H9 (cell line): ENCODE data around the gene S100A6. TPM values are rescaled to one million over a fixed set of nuclear protein-coding genes. Genes with fewer than 3 reads are reported as not detected.

Experiments
- DNase-seq: peaks from one replicate; pipeline ENCODE4 v3.0.0-alpha.2; 2017
- H2AFZ ChIP-seq: one replicate; pipeline ENCODE4 v1.6.1; 2013; ENCODE audit warnings: mild to moderate bottlenecking, low read length, control low read depth, moderate library complexity
- H2AK5ac ChIP-seq: 2 replicates; pipeline ENCODE4 v1.6.1; 2013; ENCODE audit warnings: low read length, control low read depth, mixed read lengths; ENCODE audit not compliant: insufficient read length
- H2BK120ac ChIP-seq: one replicate; pipeline ENCODE4 v1.6.1; 2013; ENCODE audit warnings: low read depth, mild to moderate bottlenecking, low read length, control low read depth, inconsistent platforms; ENCODE audit not compliant: poor library complexity, severe bottlenecking
- H2BK12ac ChIP-seq: 2 replicates; pipeline ENCODE4 v1.6.1; 2013; ENCODE audit warnings: low read length, control low read depth, mixed read lengths, low read depth; ENCODE audit not compliant: insufficient read length
- H2BK15ac ChIP-seq: 2 replicates; pipeline ENCODE4 v1.6.1; 2013; ENCODE audit warnings: low read depth, low read length, control low read depth
- H2BK20ac ChIP-seq: one replicate; pipeline ENCODE4 v1.6.1; 2013; ENCODE audit warnings: low read depth, mild to moderate bottlenecking, low read length, control low read depth, inconsistent platforms; ENCODE audit not compliant: poor library complexity, severe bottlenecking
- H2BK5ac ChIP-seq: 2 replicates; pipeline ENCODE4 v1.6.1; 2013; ENCODE audit warnings: low read length, control low read depth, mixed read lengths; ENCODE audit not compliant: insufficient read length
- H3K14ac ChIP-seq: 2 replicates; pipeline ENCODE4 v1.6.1; 2013; ENCODE audit warnings: low read length, control low read depth; ENCODE audit not compliant: insufficient read depth
- H3K18ac ChIP-seq: 2 replicates; pipeline ENCODE4 v1.6.1; 2013; ENCODE audit warnings: low read depth, mild to moderate bottlenecking, mixed read lengths, low read length, control low read depth; ENCODE audit not compliant: insufficient read length
- H3K23ac ChIP-seq: 2 replicates; pipeline ENCODE4 v1.6.1; 2013; ENCODE audit warnings: low read length, control low read depth, mixed read lengths, low read depth; ENCODE audit not compliant: insufficient read length
- H3K23me2 ChIP-seq: 2 replicates; pipeline ENCODE4 v1.6.1; 2013; ENCODE audit warnings: low read depth, mild to moderate bottlenecking, mixed read lengths, low read length, control low read depth; ENCODE audit not compliant: insufficient read length, poor library complexity, severe bottlenecking
- H3K27ac ChIP-seq: 2 replicates; pipeline ENCODE4 v1.5.1; 2013; ENCODE audit warnings: low read length, control low read depth, mixed read lengths, low read depth; ENCODE audit not compliant: insufficient read length
- H3K27me3 ChIP-seq: 2 replicates; pipeline ENCODE4 v1.6.1; 2013; ENCODE audit warnings: low read length, control low read depth, inconsistent platforms; ENCODE audit not compliant: insufficient read depth
- H3K4ac ChIP-seq: 2 replicates; pipeline ENCODE4 v1.6.1; 2013; ENCODE audit warnings: low read depth, mild to moderate bottlenecking, control low read depth, inconsistent platforms, low read length, moderate library complexity
- H3K4me1 ChIP-seq: 2 replicates; pipeline ENCODE4 v1.6.1; 2013; ENCODE audit warnings: low read length, control low read depth, inconsistent platforms; ENCODE audit not compliant: insufficient read depth
- H3K4me2 ChIP-seq: 2 replicates; pipeline ENCODE4 v1.6.1; 2013; ENCODE audit warnings: low read length, control low read depth, mixed read lengths; ENCODE audit not compliant: insufficient read length, insufficient read depth
- H3K56ac ChIP-seq: 2 replicates; pipeline ENCODE4 v1.6.1; 2013; ENCODE audit warnings: low read depth, mild to moderate bottlenecking, mixed read lengths, low read length, control low read depth; ENCODE audit not compliant: insufficient read length
- H3K79me1 ChIP-seq: 2 replicates; pipeline ENCODE4 v1.6.1; 2013; ENCODE audit warnings: low read depth, mild to moderate bottlenecking, moderate library complexity, low read length, control low read depth, inconsistent platforms; ENCODE audit not compliant: insufficient read depth, poor library complexity, severe bottlenecking
- H3K79me2 ChIP-seq: 2 replicates; pipeline ENCODE4 v1.6.1; 2013; ENCODE audit warnings: low read length, control low read depth, inconsistent platforms; ENCODE audit not compliant: insufficient read depth
- H3K9ac ChIP-seq: 2 replicates; pipeline ENCODE4 v1.6.1; 2013; ENCODE audit warnings: low read length, control low read depth, mixed read lengths; ENCODE audit not compliant: insufficient read length; ENCODE audit errors: extremely low read depth
- H3K9me3 ChIP-seq: one replicate; pipeline ENCODE4 v1.6.1; 2013; ENCODE audit warnings: low read depth, low read length, inconsistent platforms; ENCODE audit not compliant: control insufficient read depth
- H3T11ph ChIP-seq: one replicate; pipeline ENCODE4 v1.6.1; 2013; ENCODE audit warnings: mild to moderate bottlenecking, low read length, control low read depth, inconsistent platforms
- H4K20me1 ChIP-seq: one replicate; pipeline ENCODE4 v1.6.1; 2013; ENCODE audit not compliant: control insufficient read depth, insufficient read length, insufficient read depth
- H4K5ac ChIP-seq: 2 replicates; pipeline ENCODE4 v1.6.1; 2013; ENCODE audit warnings: low read depth, mild to moderate bottlenecking, mixed read lengths, low read length, control low read depth; ENCODE audit not compliant: insufficient read length
- H4K8ac ChIP-seq: replicated peaks from 2 replicates; pipeline ENCODE4 v1.6.1; 2013; ENCODE audit warnings: low read length, control low read depth, mixed read lengths, low read depth; ENCODE audit not compliant: insufficient read length
- H4K91ac ChIP-seq: 2 replicates; pipeline ENCODE4 v1.6.1; 2013; ENCODE audit warnings: low read depth, mild to moderate bottlenecking, moderate library complexity, mixed read lengths, low read length, control low read depth; ENCODE audit not compliant: insufficient read length
- H3K27ac Mint-ChIP-seq, 3 experiments: 2 replicates in 2 of 3; 3 replicates in 1 of 3; pipeline ENCODE4 v1.8.0; 2020 to 2021; ENCODE audit warnings: mixed read lengths in 3 of 3, mild to moderate bottlenecking in 1 of 3, moderate library complexity in 1 of 3
- H3K27me3 Mint-ChIP-seq: 2 replicates; pipeline ENCODE4 v1.8.0; 2021; ENCODE audit warnings: low read depth, mild to moderate bottlenecking, moderate library complexity, mixed read lengths
- H3K36me3 Mint-ChIP-seq, 3 experiments: 2 replicates in 2 of 3; 3 replicates in 1 of 3; pipeline ENCODE4 v1.8.0; 2020 to 2021; ENCODE audit warnings: low read depth in 3 of 3, mixed read lengths in 3 of 3; ENCODE audit not compliant: insufficient read depth in 1 of 3
- H3K4me1 Mint-ChIP-seq, 2 experiments: 2 replicates each; pipeline ENCODE4 v1.8.0; 2020; ENCODE audit warnings: mixed read lengths in 2 of 2
- H3K4me3 Mint-ChIP-seq, 2 experiments: 2 replicates in 1 of 2; 3 replicates in 1 of 2; pipeline ENCODE4 v1.8.0; 2020 to 2021; ENCODE audit warnings: mild to moderate bottlenecking in 2 of 2, mixed read lengths in 2 of 2, moderate library complexity in 1 of 2
- H3K9me3 Mint-ChIP-seq, 2 experiments: 2 replicates in 1 of 2; 3 replicates in 1 of 2; pipeline ENCODE4 v1.8.0; 2020; ENCODE audit warnings: mild to moderate bottlenecking in 2 of 2, mixed read lengths in 2 of 2, moderate library complexity in 1 of 2
- CTCF ChIP-seq: fragments of 200-600 bp; sonication (generic); conservative IDR thresholded peaks from 3 replicates; pipeline ENCODE4 v1.8.0; 2021; ENCODE audit warnings: antibody characterized with exemption, mild to moderate bottlenecking
- WGBS: extraction: QIAGEN DNeasy Blood & Tissue Kit; methylation state at CpG from one replicate; pipeline ENCODE4 v1.1.7; 2013; ENCODE audit warnings: missing lambda C conversion rate, low lambda C conversion rate, mixed read lengths; ENCODE audit not compliant: insufficient read length; ENCODE audit errors: extremely low coverage; 5-methylcytosine and 5-hydroxymethylcytosine counted together
- total RNA-seq: library from RNA; stranded (reverse); gene quantifications from 2 replicates; pipeline ENCODE4 v1.2.1, GENCODE V29; 2021

The S100A6 gene
- total RNA-seq, 1 experiment from 2014 or later: not detected

- no peak overlapping the region for H2BK5ac ChIP-seq
- H3K27me3 Mint-ChIP-seq: no peaks in the 10 kb centered on the region; the same call in 1 of the 2 replicates
- H3K27ac ChIP-seq: no peak overlapping the region
- H3T11ph ChIP-seq: no peak overlapping the region
- DNase-seq: no peak
- H3K14ac ChIP-seq: no peak overlapping the region
- no peak overlapping the region for H2AFZ ChIP-seq
- H3K27ac Mint-ChIP-seq: no peak overlapping the region
- no peak overlapping the region for H2BK120ac ChIP-seq
- no peak overlapping the region for H4K8ac ChIP-seq
- no peaks in the 10 kb centered on the region for H3K23me2 ChIP-seq
- peaks cover 34 to 42% of the 10 kb centered on the region in 2 experiments for H3K4me1 Mint-ChIP-seq
- H3K79me2 ChIP-seq: no peaks in the 10 kb centered on the region
- no peaks in the 10 kb centered on the region for H3K79me1 ChIP-seq
- H3K27me3 ChIP-seq: no peaks in the 10 kb centered on the region; the same call in 1 of the 2 replicates
- H2BK20ac ChIP-seq: no peak overlapping the region
- H2AK5ac ChIP-seq: no peak overlapping the region
- H4K5ac ChIP-seq: no peak overlapping the region
- peak overlapping the region in 1 of 2 experiments; percentile 28; a peak in 1 of 5 replicates for H3K4me3 Mint-ChIP-seq
- no peak overlapping the region for H3K4me2 ChIP-seq
- H3K9ac ChIP-seq: no peak overlapping the region
- H3K23ac ChIP-seq: no peak overlapping the region
- peaks cover 7% of the 10 kb centered on the region; the same call in 1 of the 2 replicates for H3K4me1 ChIP-seq
- no peak overlapping the region for H3K56ac ChIP-seq
- no peak overlapping the region for H2BK15ac ChIP-seq
- WGBS: no CpG with 5 or more reads among the region's 7 CpGs
- TF ChIP-seq CTCF: no peak
- no peak overlapping the region for H2BK12ac ChIP-seq
- no peak overlapping the region for H4K91ac ChIP-seq
- H4K20me1 ChIP-seq: no peaks in the 10 kb centered on the region
- H3K36me3 Mint-ChIP-seq: no peaks in the 10 kb centered on the region
- H3K18ac ChIP-seq: no peak overlapping the region
- H3K9me3 ChIP-seq: no peaks in the 10 kb centered on the region
- H3K9me3 Mint-ChIP-seq: no peaks in the 10 kb centered on the region
- no peak overlapping the region for H3K4ac ChIP-seq
Measured at GRCh38 chr1:153534226-153534924, 1.4 kb downstream of the S100A6 start.
